Naive thymus-derived CD4-positive, alpha-beta T cell (primary cell): ENCODE data around the gene DRAM1. TPM values are rescaled to one million over a fixed set of nuclear protein-coding genes. Genes with fewer than 3 reads are reported as not detected.
A peak's percentile ranks its signal among the peaks of the same experiment; 100 is the strongest.

Experiments used
- ATAC-seq: fragments of 150-1000 bp; cut with Tn5 transposase; 2 replicates; pipeline ENCODE4 v1.10.0; 2021; ENCODE audit warnings: mild to moderate bottlenecking, moderate library complexity
- CTCF ChIA-PET: fragments of 350-600 bp; sonication (Branson Sonifier 250); formaldehyde crosslinking; loops from one replicate; lab custom pipeline; 2021; ENCODE audit warnings: antibody characterized with exemption; lab: Charles Lee
- POLR2A ChIA-PET: fragments of 350-600 bp; sonication (Branson Sonifier 250); formaldehyde crosslinking; loops from one replicate; lab custom pipeline; 2021; ENCODE audit warnings: antibody characterized with exemption, inconsistent platforms; lab: Charles Lee
- DNase-seq, 9 donors: peaks; one replicate each; pipeline versions ENCODE4 v3.0.0 to v3.0.0-alpha.2; 2020 to 2022; ENCODE audit warnings: mixed read lengths in 1 of 9
- H3K27ac ChIP-seq: one replicate; pipeline ENCODE4 v1.7.0; 2013; ENCODE audit warnings: mild to moderate bottlenecking, low read depth, low read length, moderate library complexity
- H3K27me3 ChIP-seq, 2 donors: one replicate each; pipeline ENCODE4 v1.7.0; 2013; ENCODE audit warnings: low read length in 2 of 2, mild to moderate bottlenecking in 2 of 2, moderate library complexity in 2 of 2; ENCODE audit not compliant: control insufficient read depth in 2 of 2, insufficient read depth in 2 of 2
- H3K36me3 ChIP-seq, 3 experiments: 1 replicate in 2 of 3; 2 replicates in 1 of 3; pipeline ENCODE4 v1.7.0; 2013; ENCODE audit warnings: low read length in 3 of 3, mild to moderate bottlenecking in 3 of 3, moderate library complexity in 1 of 3; ENCODE audit not compliant: insufficient read depth in 3 of 3, control insufficient read depth in 2 of 3
- H3K4me1 ChIP-seq, 2 donors: one replicate each; pipeline ENCODE4 v1.7.0; 2013; ENCODE audit warnings: low read length in 2 of 2, mild to moderate bottlenecking in 2 of 2, moderate library complexity in 1 of 2; ENCODE audit not compliant: control insufficient read depth in 2 of 2, insufficient read depth in 2 of 2
- H3K4me3 ChIP-seq: 2 replicates; pipeline ENCODE4 v1.7.0; 2013; ENCODE audit warnings: mild to moderate bottlenecking, low read length
- H3K9me3 ChIP-seq, 3 experiments: 1 replicate in 2 of 3; 2 replicates in 1 of 3; pipeline ENCODE4 v1.7.0; 2013; ENCODE audit warnings: low read length in 3 of 3; ENCODE audit not compliant: control insufficient read depth in 2 of 3
- H3K27ac Mint-ChIP-seq, 9 donors: one replicate each; pipeline ENCODE4 v1.8.0; 2020 to 2022; ENCODE audit warnings: mixed read lengths in 9 of 9, mild to moderate bottlenecking in 8 of 9, moderate library complexity in 5 of 9, inconsistent platforms in 2 of 9
- H3K27me3 Mint-ChIP-seq, 5 donors: one replicate each; pipeline ENCODE4 v1.8.0; 2021 to 2022; ENCODE audit warnings: mixed read lengths in 5 of 5, mild to moderate bottlenecking in 1 of 5
- H3K36me3 Mint-ChIP-seq, 5 donors: one replicate each; pipeline ENCODE4 v1.8.0; 2020 to 2022; ENCODE audit warnings: mixed read lengths in 5 of 5, mild to moderate bottlenecking in 3 of 5, inconsistent platforms in 1 of 5
- H3K4me1 Mint-ChIP-seq, 7 donors: one replicate each; pipeline ENCODE4 v1.8.0; 2020 to 2022; ENCODE audit warnings: mixed read lengths in 7 of 7, mild to moderate bottlenecking in 3 of 7, inconsistent platforms in 1 of 7
- H3K4me3 Mint-ChIP-seq, 10 donors: one replicate each; pipeline ENCODE4 v1.8.0; 2020 to 2022; ENCODE audit warnings: mild to moderate bottlenecking in 10 of 10, mixed read lengths in 10 of 10, moderate library complexity in 6 of 10, inconsistent platforms in 2 of 10
- H3K9me3 Mint-ChIP-seq, 11 donors: one replicate each; pipeline ENCODE4 v1.8.0; 2020 to 2022; ENCODE audit warnings: mixed read lengths in 11 of 11, mild to moderate bottlenecking in 4 of 11, inconsistent platforms in 1 of 11, moderate library complexity in 1 of 11
- intact Hi-C, 2 donors: fragments of 100-400 bp; cut with micrococcal nuclease; formaldehyde crosslinking; loops; one replicate each; pipeline ENCODE4 v1.15.1; 2023
- polyA plus RNA-seq, 2 donors: library from polyadenylated mRNA; unstranded; fragments of 300-500 nt; fragmentation: Illumina TruSeq; gene quantifications; one replicate each; pipeline ENCODE4 v1.2.3, GENCODE V29; 2021
- total RNA-seq, 6 experiments: library from RNA in 5 of 6; stranded (reverse) in 5 of 6; gene quantifications; 1 replicate in 5 of 6; 2 replicates in 1 of 6; pipeline ENCODE4 v1.2.3 and lab custom pipeline; 2021 to 2026

The DRAM1 gene
- total and polyA plus RNA-seq, 7 experiments from 2014 or later = 1.4 to 9.5 (median 2.4) TPM

- no peaks in the 10 kb centered on the region for H3K9me3 ChIP-seq
- Mint-ChIP-seq H3K9me3 (peaks cover 0 to under 1% (median 0%) of the 10 kb centered on the region in 11 donors), H3K4me1 (peaks cover 0 to 13% (median 0%) of the 10 kb centered on the region in 7 donors), H3K36me3 (no peaks in the 10 kb centered on the region), H3K27me3 (peaks cover 0 to 23% (median 20%) of the 10 kb centered on the region in 5 donors), H3K4me3 (no peak overlapping the region), H3K27ac (no peak overlapping the region)
- ChIA-PET POLR2A (no interaction called here), CTCF (interaction anchor here (0.6 kb wide), 1 partner anchor 13 kb away, joined by 5 read pairs; no protein-coding TSS in a partner anchor)
- DNase-seq (no peak), ATAC-seq (no peak)
- no peaks in the 10 kb centered on the region for H3K27me3 ChIP-seq
- no peak overlapping the region for H3K4me3 ChIP-seq
- H3K4me1 ChIP-seq = no peaks in the 10 kb centered on the region
- H3K27ac ChIP-seq = no peak overlapping the region
- no peaks in the 10 kb centered on the region for H3K36me3 ChIP-seq
- intact Hi-C loops = loop anchor here in 1 of 2 donors (10.0 kb wide), 1 partner anchor 165 kb away; no protein-coding TSS in a partner anchor
Observed at GRCh38 chr12:101929365-101930041, 52.1 kb downstream of the DRAM1 start.

DNA sequence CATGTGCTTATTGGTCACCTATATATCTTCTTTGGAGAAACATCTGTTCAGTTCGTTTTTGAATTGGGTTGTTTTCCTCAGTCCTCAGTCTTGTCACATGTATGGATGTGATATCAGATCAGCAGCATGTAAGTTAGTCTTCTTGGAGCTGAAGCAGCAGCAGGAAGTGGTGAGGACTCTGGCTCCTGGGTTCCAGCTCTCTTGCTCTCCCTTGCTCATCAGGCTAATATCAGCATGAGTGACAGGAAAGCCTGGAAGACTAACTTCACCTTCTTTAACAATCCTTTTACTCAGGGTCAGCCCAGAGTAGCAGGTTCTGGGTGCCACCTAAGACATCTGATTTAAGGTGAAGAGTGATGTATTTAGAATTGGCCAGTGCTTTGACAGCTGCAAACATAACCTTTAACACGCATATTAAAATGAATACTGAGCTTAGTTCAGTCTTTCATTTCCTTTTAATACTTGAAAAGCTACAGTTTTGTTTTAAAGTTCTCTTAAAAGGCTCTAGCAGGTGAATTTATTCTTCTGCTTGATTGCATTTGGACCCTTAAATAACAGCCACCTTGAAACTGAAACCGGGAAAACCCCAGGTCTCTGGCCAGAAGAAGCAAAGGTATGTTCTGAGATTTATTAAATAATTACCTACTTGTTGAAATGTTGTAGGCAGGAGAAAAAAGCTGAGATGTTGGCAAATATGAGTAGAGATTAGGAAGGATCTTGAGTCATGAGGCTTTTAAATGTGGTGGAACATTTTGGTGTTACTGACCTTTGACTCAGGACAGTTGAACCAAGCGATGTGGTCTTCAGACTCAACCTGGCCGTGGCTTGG, 54.3 kb downstream of the DRAM1 start:
- H3K4me1 Mint-ChIP-seq = peaks cover 0 to 22% (median 0%) of the 10 kb centered on the region in 7 donors
- H3K9me3 Mint-ChIP-seq = no peaks in the 10 kb centered on the region
- no peak overlapping the region for H3K4me3 ChIP-seq
- no peaks in the 10 kb centered on the region for H3K4me1 ChIP-seq
- CTCF ChIA-PET = interaction anchor here (0.6 kb wide), 1 partner anchor 138 kb away, joined by 3 read pairs; no protein-coding TSS in a partner anchor
- intact Hi-C loops = loop anchor here in 1 of 2 donors (10.0 kb wide), 1 partner anchor 163 kb away; no protein-coding TSS in a partner anchor
- DNase-seq (no peak), ATAC-seq (no peak)
- no peak overlapping the region for H3K4me3 Mint-ChIP-seq
- POLR2A ChIA-PET = no interaction called here
- H3K9me3 ChIP-seq = no peaks in the 10 kb centered on the region
- H3K36me3 Mint-ChIP-seq = no peaks in the 10 kb centered on the region
- peaks cover 0 to 25% (median 22%) of the 10 kb centered on the region in 5 donors for H3K27me3 Mint-ChIP-seq
- no peaks in the 10 kb centered on the region for H3K27me3 ChIP-seq
- no peaks in the 10 kb centered on the region for H3K36me3 ChIP-seq
- H3K27ac Mint-ChIP-seq = no peak overlapping the region
- no peak overlapping the region for H3K27ac ChIP-seq

DNA sequence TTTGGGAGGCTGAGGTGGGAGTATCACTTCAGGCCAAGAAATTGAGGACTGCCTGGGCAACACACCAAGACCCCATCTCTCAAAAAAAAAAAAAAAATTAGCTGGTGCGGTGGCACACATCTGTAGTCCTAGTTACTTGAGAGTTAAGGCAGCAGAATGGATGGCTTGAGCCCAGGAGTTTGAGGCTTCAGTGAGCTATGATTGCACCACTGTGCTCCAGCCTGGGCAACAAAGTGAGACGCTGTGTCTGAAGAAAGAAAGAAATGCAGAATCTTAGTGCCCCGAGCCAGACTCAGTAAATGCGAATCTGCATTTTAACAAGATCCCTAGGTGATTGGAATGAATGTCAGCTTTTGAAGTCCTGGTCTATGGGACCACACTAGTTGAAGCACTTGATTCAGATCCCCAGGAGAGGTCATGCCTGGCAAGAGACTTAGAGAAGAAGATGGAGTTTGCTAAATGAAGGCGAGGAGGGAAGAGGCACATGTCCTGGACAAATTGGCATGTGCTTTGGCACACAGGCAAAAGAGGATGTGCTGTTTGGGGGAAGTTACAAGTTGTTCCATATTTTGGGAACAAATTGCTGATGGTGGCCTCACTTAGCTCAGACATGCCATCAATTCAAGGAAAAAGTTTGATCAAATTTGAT, 56.6 kb downstream of the DRAM1 start:
- no peak for DNase-seq
- intact Hi-C loops = loop anchor here in 1 of 2 donors (10.0 kb wide), 1 partner anchor 161 kb away; no protein-coding TSS in a partner anchor
- CTCF ChIA-PET = interaction anchor here (0.6 to 1.0 kb wide), 2 partner anchors 9 to 538 kb away, joined by 3 read pairs; no protein-coding TSS in a partner anchor
- Histone ChIP-seq H3K4me1 (no peaks in the 10 kb centered on the region), H3K9me3 (no peaks in the 10 kb centered on the region), H3K36me3 (no peaks in the 10 kb centered on the region), H3K4me3 (no peak overlapping the region), H3K27me3 (no peaks in the 10 kb centered on the region), H3K27ac (no peak overlapping the region)
- peaks cover 0 to 27% (median 0%) of the 10 kb centered on the region in 7 donors for H3K4me1 Mint-ChIP-seq
- no peak for ATAC-seq
- no peaks in the 10 kb centered on the region for H3K36me3 Mint-ChIP-seq
- H3K27ac Mint-ChIP-seq = no peak overlapping the region
- H3K27me3 Mint-ChIP-seq = peaks cover 0 to 25% (median 16%) of the 10 kb centered on the region in 5 donors
- POLR2A ChIA-PET = no interaction called here
- no peaks in the 10 kb centered on the region for H3K9me3 Mint-ChIP-seq
- H3K4me3 Mint-ChIP-seq = no peak overlapping the region

DNA sequence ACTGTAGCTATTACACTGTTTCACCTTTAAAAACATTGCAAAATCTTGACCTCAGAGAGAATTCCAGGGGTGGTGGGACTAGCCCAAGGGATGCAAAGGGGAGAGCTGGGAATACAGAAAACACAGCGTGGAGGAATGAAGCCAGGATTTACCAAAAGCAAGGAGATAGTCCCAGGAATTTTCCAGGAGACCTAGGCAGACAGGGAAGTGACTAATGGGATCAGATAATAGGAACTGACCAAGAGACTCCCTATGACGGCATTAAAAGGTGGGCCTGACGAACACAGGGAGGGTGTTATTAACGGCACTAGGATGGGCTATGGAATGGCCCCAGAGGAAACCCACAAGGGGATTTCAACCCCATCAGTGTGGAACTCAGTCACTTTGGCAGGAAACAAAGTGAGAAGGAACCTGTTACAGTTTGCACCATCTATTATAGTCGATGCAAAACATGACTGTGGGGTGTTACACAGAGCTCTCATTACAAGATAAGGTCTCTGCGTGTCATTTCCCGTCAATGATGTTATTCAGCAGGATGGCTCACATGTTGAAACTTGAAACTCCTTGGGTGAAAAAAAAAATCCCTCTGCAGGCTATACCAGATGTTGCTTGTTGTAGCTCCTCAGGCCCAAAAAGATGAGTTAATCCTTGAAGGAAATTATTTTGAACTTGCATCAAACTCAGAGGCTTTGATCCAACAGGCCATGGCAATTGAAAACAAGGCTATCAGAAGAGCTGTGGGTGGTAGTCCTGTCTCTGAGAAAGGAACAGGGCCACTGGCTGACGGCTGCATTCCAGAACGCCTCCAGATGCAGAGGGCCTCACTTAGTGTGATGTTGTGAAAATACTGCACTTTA, 58.7 kb downstream of the DRAM1 start:
- ATAC-seq (peak; percentile 78), DNase-seq (no peak)
- Histone ChIP-seq H3K27me3 (no peaks in the 10 kb centered on the region), H3K9me3 (no peaks in the 10 kb centered on the region), H3K4me1 (no peaks in the 10 kb centered on the region), H3K36me3 (no peaks in the 10 kb centered on the region), H3K4me3 (no peak overlapping the region), H3K27ac (no peak overlapping the region)
- Mint-ChIP-seq H3K36me3 (no peaks in the 10 kb centered on the region), H3K9me3 (no peaks in the 10 kb centered on the region), H3K27me3 (peaks cover 7 to 19% (median 17%) of the 10 kb centered on the region in 5 donors), H3K4me1 (peaks cover 0 to 35% (median 0%) of the 10 kb centered on the region in 7 donors), H3K4me3 (no peak overlapping the region), H3K27ac (peak overlapping the region in 1 of 9 donors; percentile 41)
- ChIA-PET POLR2A (no interaction called here), CTCF (interaction anchor here (0.6 to 0.7 kb wide), 2 partner anchors 15 to 1578 kb away, joined by 3 to 7 read pairs; no protein-coding TSS in a partner anchor)
- intact Hi-C loops = loop anchor here (2.0 to 10.0 kb wide), 5 partner anchors 19 to 236 kb away; partner anchors contain the start of gene WASHC3 (in 1 of the 2)

- intact Hi-C loops = loop anchor here (1.0 to 10.0 kb wide), 8 partner anchors 103 to 763 kb away; partner anchors contain the start of genes NUP37 (in 1 of the 2), PARPBP (in 1 of the 2) and WASHC3 (in 1 of the 2)
- Mint-ChIP-seq H3K9me3 (no peaks in the 10 kb centered on the region), H3K4me3 (no peak overlapping the region), H3K4me1 (peaks cover 0 to 34% (median 0%) of the 10 kb centered on the region in 7 donors), H3K27me3 (peaks cover 14 to 21% (median 19%) of the 10 kb centered on the region in 5 donors), H3K27ac (no peak overlapping the region), H3K36me3 (no peaks in the 10 kb centered on the region)
- H3K4me1 ChIP-seq = no peaks in the 10 kb centered on the region
- DNase-seq (no peak), ATAC-seq (no peak)
- H3K27me3 ChIP-seq = no peaks in the 10 kb centered on the region
- no peaks in the 10 kb centered on the region for H3K36me3 ChIP-seq
- CTCF ChIA-PET = interaction anchor here (0.6 to 1.4 kb wide), 3 partner anchors 11 to 544 kb away, joined by 4 to 7 read pairs (median 5); no protein-coding TSS in a partner anchor
- no peak overlapping the region for H3K27ac ChIP-seq
- H3K4me3 ChIP-seq = no peak overlapping the region
- POLR2A ChIA-PET = no interaction called here
- no peaks in the 10 kb centered on the region for H3K9me3 ChIP-seq
Observed at GRCh38 chr12:101939306-101939705, 61.9 kb downstream of the DRAM1 start.
